Ectodermal cell (in vitro differentiated cells): ENCODE measurements around the gene HCFC1R1.

ENCODE experiments used
- H3K27ac ChIP-seq: 2 replicates; pipeline ENCODE4 v1.7.0; 2013; ENCODE audit warnings: mild to moderate bottlenecking, low read depth, low read length; ENCODE audit not compliant: insufficient read depth, poor library complexity, severe bottlenecking
- H3K27me3 ChIP-seq: 2 replicates; pipeline ENCODE4 v1.7.0; 2013; ENCODE audit warnings: mild to moderate bottlenecking, low read length; ENCODE audit not compliant: insufficient read depth, control insufficient read depth, poor library complexity, severe bottlenecking
- H3K36me3 ChIP-seq: one replicate; pipeline ENCODE4 v1.7.0; 2013; ENCODE audit warnings: low read length; ENCODE audit not compliant: control insufficient read depth, insufficient read depth
- H3K4me1 ChIP-seq: one replicate; pipeline ENCODE4 v1.7.0; 2013; ENCODE audit warnings: low read length; ENCODE audit not compliant: control insufficient read depth, insufficient read depth
- H3K4me3 ChIP-seq: 2 replicates; pipeline ENCODE4 v1.7.0; 2013; ENCODE audit warnings: low read depth, low read length, control low read depth; ENCODE audit not compliant: insufficient read depth
- H3K9me3 ChIP-seq: 2 replicates; pipeline ENCODE4 v1.7.0; 2013; ENCODE audit warnings: mild to moderate bottlenecking, low read length, moderate library complexity; ENCODE audit not compliant: control insufficient read depth
- WGBS, 2 experiments: methylation state at CpG; one replicate each; pipeline ENCODE4 v1.1.7; 2013; ENCODE audit warnings: missing lambda C conversion rate in 2 of 2; 5-methylcytosine and 5-hydroxymethylcytosine counted together

Gene HCFC1R1

GRCh38 chr16:3019594-3020246 lies 4.0 kb downstream of the HCFC1R1 start:
- peaks cover 5% of the 10 kb centered on the region for H3K27me3 ChIP-seq
- peak overlapping the region; percentile 56 for H3K4me3 ChIP-seq
- WGBS, 2 experiments = 48% methylated on average over 39 to 40 of the region's 40 CpGs
- H3K9me3 ChIP-seq = no peaks in the 10 kb centered on the region
- H3K36me3 ChIP-seq = no peaks in the 10 kb centered on the region
- H3K27ac ChIP-seq = no peak overlapping the region
- peaks cover 29% of the 10 kb centered on the region for H3K4me1 ChIP-seq

DNA sequence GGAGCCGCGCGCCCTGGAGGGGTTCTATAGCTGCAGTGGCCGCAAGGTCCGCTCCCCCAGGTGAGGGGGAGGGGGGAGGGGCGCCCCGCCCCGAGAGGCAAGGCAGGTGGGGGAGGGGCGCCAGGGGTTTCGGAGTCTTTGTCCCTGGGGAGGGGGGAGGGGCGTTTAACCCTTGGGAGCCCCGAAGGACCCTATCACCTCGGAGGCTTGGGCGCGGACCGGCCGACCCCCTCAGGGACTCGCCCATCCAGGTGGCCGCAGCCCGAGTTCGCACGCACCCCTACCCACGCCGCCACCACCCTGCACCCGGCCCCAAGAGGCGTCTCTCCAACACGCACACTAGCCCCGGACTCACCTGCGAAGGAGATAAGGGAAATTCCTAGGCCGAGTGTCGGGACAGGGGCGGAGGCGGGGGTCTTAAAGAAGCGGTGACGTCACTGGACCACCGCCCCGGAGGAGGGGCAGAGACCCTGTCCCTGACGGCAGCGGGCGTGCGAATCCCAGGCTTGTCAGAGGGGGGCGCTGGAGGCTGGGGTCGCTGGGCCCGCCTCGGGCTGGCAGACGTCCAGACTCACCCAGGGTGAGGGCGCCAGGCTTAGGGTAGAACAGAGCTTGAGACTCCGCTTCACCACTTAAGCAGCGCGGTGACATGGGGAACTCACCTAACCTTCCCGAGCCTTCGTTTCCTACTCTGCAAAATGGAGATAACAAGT lies 5.8 kb downstream of the HCFC1R1 start, which contains the start of gene CLDN6:
Gene CLDN6 (minus strand): TSS at position 390 of the 713 bp plus-strand sequence. CDS start 2,162 bp downstream, outside the sequence.
- Histone ChIP-seq H3K27ac (peak within 1 kb of the TSS; percentile 61), H3K36me3 (no peaks in the 10 kb centered on the region), H3K4me1 (peaks cover 31% of the 10 kb centered on the region), H3K27me3 (peaks cover 16% of the 10 kb centered on the region), H3K4me3 (peak within 1 kb of the TSS; percentile 58), H3K9me3 (no peaks in the 10 kb centered on the region)
- WGBS, 2 experiments = 1% methylated on average over 52 of the region's 52 CpGs

DNA sequence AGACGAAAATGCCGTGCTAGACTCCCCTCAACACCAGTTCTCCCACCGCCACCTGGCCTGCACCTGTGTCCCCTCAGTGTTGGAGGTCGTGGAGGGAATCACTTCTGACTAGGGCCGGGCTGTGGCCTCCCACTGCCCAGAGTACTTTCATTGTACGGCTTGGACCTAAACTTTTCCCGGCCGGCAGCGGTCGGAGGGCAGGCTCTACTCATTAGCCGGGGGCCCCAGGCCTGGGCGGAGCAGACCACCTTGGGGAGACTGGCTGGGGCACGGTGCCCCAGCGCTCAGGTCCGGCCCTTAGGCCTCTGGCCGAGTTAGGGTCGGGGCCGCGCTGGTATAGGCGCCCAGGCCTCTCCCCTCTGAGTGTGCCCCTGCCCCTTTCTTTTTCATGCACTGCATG lies 6.4 kb downstream of the HCFC1R1 start:
- peak overlapping the region; percentile 61 for H3K27ac ChIP-seq
- H3K36me3 ChIP-seq = no peaks in the 10 kb centered on the region
- H3K4me1 ChIP-seq = peaks cover 25% of the 10 kb centered on the region
- peaks cover 22% of the 10 kb centered on the region for H3K27me3 ChIP-seq
- peak overlapping the region; percentile 58 for H3K4me3 ChIP-seq
- no peaks in the 10 kb centered on the region for H3K9me3 ChIP-seq
- 1% methylated on average over 20 of the region's 20 CpGs for WGBS, 2 experiments

GRCh38 chr16:3015865-3016521 lies 7.7 kb downstream of the HCFC1R1 start:
- 84% methylated on average over 13 of the region's 13 CpGs for WGBS, 2 experiments
- H3K27me3 ChIP-seq = peaks cover 33% of the 10 kb centered on the region
- H3K9me3 ChIP-seq = no peaks in the 10 kb centered on the region
- no peak overlapping the region for H3K4me3 ChIP-seq
- H3K36me3 ChIP-seq = no peaks in the 10 kb centered on the region
- H3K27ac ChIP-seq = no peak overlapping the region
- peaks cover 14% of the 10 kb centered on the region for H3K4me1 ChIP-seq

DNA sequence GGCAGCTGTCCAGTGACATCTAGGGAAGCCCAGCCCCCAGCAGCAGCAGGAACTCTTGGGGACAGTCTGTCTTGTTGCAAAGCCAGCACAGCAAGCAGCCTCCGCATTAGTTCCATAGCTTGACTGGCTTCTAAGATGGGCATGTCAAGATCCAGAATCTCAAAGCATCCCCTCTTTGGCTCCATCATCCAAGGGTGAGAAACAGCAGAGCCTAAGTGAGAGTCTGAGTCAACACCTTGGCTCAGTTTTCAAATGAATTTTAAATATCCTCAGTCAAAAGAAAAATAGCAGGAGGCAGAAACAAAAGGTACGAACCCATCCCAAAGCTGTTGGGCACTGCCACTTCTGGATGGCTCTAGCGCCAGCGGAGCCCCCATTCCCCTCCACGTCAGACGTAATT lies 8.8 kb downstream of the HCFC1R1 start:
- no peaks in the 10 kb centered on the region for H3K36me3 ChIP-seq
- H3K4me3 ChIP-seq = no peak overlapping the region
- H3K4me1 ChIP-seq = peaks cover 17% of the 10 kb centered on the region
- H3K9me3 ChIP-seq = no peaks in the 10 kb centered on the region
- peaks cover 33% of the 10 kb centered on the region for H3K27me3 ChIP-seq
- WGBS, 2 experiments = 92 to 93% methylated on average over 6 of the region's 6 CpGs
- no peak overlapping the region for H3K27ac ChIP-seq

- Histone ChIP-seq H3K27me3 (peaks cover 33% of the 10 kb centered on the region), H3K4me1 (peaks cover 22% of the 10 kb centered on the region), H3K36me3 (no peaks in the 10 kb centered on the region), H3K4me3 (no peak overlapping the region), H3K9me3 (no peaks in the 10 kb centered on the region), H3K27ac (no peak overlapping the region)
- whole genome bisulfite sequencing, 2 experiments = 79 to 81% methylated on average over 12 of the region's 12 CpGs
Observed at GRCh38 chr16:3013998-3014690, 9.6 kb downstream of the HCFC1R1 start.

DNA sequence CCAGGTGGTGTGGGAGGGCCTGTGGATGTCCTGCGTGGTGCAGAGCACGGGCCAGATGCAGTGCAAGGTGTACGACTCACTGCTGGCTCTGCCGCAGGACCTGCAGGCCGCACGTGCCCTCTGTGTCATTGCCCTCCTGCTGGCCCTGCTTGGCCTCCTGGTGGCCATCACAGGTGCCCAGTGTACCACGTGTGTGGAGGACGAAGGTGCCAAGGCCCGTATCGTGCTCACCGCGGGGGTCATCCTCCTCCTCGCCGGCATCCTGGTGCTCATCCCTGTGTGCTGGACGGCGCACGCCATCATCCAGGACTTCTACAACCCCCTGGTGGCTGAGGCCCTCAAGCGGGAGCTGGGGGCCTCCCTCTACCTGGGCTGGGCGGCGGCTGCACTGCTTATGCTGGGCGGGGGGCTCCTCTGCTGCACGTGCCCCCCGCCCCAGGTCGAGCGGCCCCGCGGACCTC lies 10.2 kb downstream of the HCFC1R1 start:
- H3K27ac ChIP-seq = no peak overlapping the region
- no peak overlapping the region for H3K4me3 ChIP-seq
- H3K9me3 ChIP-seq = no peaks in the 10 kb centered on the region
- H3K36me3 ChIP-seq = no peaks in the 10 kb centered on the region
- H3K4me1 ChIP-seq = peaks cover 25% of the 10 kb centered on the region
- WGBS, 2 experiments = 74 to 76% methylated on average over 27 of the region's 27 CpGs
- peaks cover 38% of the 10 kb centered on the region for H3K27me3 ChIP-seq

DNA sequence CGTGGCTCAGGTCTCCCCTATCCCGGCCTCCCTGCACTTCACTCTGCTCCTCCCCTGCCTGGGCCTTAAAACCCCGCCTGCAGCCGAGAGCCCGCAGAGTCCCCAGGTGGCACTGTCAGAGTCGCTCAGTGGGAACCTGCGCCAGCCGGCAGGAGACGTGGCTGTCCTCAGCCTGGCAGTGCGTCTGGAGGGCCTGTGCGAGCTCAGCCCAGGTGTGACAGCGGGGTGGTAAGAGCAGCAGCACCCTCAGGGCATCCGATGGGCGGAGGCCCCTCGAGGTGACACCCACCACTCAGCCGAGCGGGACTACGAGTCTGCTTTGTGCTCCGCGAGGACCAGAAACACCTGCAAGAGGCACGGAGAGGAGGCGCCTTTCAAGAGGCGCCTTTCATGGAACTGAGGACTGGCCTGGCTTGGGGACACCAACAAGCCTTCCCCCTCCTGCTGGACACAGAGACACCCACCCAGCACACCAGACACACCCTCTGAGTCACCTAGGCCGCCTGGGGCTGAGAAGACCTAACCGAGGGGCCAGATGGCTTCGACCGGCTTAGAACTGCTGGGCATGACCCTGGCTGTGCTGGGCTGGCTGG lies 10.8 kb downstream of the HCFC1R1 start, which contains the start of gene CLDN9:
Gene CLDN9 (plus strand): TSS at position 96 of the 593 bp plus-strand sequence. CDS start 440 bp downstream, at position 536.
- Histone ChIP-seq H3K4me3 (peak within 1 kb of the TSS; percentile 2), H3K9me3 (no peaks in the 10 kb centered on the region), H3K27me3 (peaks cover 44% of the 10 kb centered on the region), H3K36me3 (no peaks in the 10 kb centered on the region), H3K27ac (no peak within 1 kb of the TSS), H3K4me1 (peaks cover 29% of the 10 kb centered on the region)
- WGBS, 2 experiments = 25 to 26% methylated on average over 27 of the region's 27 CpGs

DNA sequence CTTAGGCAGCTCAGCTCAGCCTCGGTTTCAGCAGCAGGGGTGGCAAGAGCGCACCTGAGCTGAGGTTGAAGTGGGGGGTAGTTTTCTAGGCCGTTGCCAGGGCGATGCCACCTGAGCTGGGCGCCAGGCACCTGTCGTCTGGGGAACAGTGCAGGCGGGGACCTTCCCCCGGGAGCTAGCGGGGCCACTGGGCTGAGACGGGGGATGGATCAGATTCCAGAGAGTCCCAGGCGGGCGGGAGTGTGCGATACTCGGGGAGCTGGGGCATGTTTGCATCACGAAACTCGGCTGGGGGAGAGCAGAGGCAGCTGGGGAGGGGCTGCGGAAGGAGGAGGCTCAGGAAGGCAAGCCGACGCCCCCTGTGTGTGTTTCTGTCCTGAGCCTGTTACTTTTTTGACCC lies 11.5 kb downstream of the HCFC1R1 start:
- Histone ChIP-seq H3K4me1 (peaks cover 35% of the 10 kb centered on the region), H3K9me3 (no peaks in the 10 kb centered on the region), H3K27me3 (peaks cover 48% of the 10 kb centered on the region), H3K27ac (no peak overlapping the region), H3K4me3 (peak overlapping the region; percentile 2), H3K36me3 (no peaks in the 10 kb centered on the region)
- whole genome bisulfite sequencing, 2 experiments = 17% methylated on average over 19 of the region's 19 CpGs
